ENCODE results near the gene RFX2.

Gene RFX2

GRCh38 chr19:5953030-5953589 lies 157.2 kb downstream of the RFX2 start:
- peak overlapping the region; percentile 25 for H3K4me3 ChIP-seq (ENCODE audit: low read length)
- TF ChIP-seq CTCF (conservative IDR thresholded peaks at IDR 0.05; ENCODE audit: low read length), result no peak
- DNase-seq (ENCODE audit: low read depth), result peak; percentile 61

DNA sequence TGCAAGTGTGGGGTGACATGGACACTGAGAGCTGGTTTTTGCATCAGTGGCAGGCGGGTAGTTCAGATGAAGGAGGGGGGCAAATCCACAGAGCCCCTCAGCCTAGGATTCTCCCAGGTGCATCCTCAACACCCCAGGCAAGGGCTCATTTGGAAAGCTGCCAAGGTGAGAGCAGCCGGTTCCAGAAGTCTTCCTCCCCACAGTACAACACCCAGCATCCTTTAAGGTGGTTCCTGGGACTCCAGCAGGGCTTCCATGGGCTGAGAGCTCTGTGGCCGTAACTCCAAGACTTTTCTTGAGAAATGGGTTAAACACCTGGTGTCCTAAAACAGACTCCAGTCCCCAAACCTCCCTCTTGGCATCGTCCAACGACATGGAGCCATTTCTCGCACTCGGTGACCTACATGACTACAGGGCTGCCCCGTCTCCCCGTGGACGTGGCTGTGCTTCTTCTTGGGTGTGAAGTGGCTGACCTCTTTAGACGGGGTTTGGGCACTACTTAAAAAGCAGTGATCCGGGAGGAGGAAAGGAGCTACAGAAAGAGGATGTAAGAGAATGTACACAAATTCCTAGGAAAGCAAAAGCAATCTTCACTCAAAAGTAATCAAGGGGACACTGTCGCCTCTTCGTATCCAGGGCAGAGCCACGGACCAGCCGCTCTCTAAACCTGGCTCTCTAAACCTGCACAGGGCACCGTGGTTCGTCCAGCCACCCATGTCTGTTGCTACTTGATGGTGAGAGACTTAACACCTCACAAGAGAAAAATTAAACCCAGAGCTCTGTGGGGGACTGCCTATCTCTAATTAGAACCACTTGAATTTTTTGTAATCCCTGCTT lies 157.9 kb downstream of the RFX2 start:
- no peak for DNase-seq (ENCODE audit: low read depth)
- H3K4me3 ChIP-seq (ENCODE audit: low read length), result no peak overlapping the region
- no peak for TF ChIP-seq CTCF (conservative IDR thresholded peaks at IDR 0.05; ENCODE audit: low read length)

DNA sequence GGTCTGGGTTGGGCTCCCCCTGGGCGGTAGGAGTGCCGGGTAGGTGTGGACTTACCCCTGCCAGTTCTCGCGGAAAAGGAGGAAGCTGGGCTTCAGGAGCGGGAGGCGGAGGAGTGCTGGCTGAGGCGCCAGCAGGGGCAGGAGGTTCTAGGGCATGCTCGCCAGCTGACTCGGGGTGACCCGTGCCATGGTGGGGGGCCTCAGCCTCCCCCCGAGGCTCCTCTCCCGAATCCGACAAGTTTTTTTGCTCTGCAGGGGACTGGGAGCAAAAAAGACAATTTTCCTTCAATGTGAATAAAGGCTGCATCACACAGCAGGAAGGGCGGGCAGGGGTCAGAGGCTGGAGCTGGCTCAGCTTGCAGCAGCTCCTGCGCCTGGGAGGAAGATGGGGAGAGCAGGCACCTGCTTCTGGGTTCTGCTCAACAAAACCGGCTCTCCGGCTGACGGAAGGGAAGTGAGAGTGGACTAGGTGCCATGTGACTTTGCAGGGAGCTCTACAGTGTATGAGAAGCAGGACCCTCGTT lies 158.9 kb downstream of the RFX2 start:
- no peak for DNase-seq (ENCODE audit: low read depth)
- no peak overlapping the region for H3K4me3 ChIP-seq (ENCODE audit: low read length)
- TF ChIP-seq CTCF (conservative IDR thresholded peaks at IDR 0.05; ENCODE audit: low read length), result no peak

DNA sequence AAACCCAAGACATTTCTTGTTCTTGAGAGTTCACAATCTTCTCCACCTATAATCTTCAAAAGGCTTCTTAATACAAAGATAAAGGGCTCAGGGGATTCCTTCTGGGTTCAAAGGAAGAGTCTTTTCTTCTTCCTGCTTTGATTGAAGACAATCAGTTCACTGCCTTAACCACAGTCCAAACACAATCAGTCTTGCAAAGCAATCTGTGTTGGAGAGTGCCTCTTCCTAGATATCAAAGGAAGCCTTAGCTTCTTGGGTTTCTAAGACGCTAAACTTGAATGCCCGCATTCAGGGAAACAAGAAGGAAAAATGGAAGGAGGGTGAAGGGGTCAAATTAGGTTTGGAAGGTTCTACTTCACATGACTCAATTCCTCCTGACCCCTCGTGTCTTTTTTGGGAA lies 159.6 kb downstream of the RFX2 start:
- TF ChIP-seq CTCF (conservative IDR thresholded peaks at IDR 0.05; ENCODE audit: low read length), result no peak
- no peak overlapping the region for H3K4me3 ChIP-seq (ENCODE audit: low read length)
- DNase-seq (ENCODE audit: low read depth), result no peak

GRCh38 chr19:5949792-5950305 lies 160.5 kb downstream of the RFX2 start:
- no peak overlapping the region for H3K4me3 ChIP-seq (ENCODE audit: low read length)
- no peak for TF ChIP-seq CTCF (conservative IDR thresholded peaks at IDR 0.05; ENCODE audit: low read length)
- DNase-seq (ENCODE audit: low read depth), result no peak

- no peak for DNase-seq (ENCODE audit: low read depth)
- no peak for TF ChIP-seq CTCF (conservative IDR thresholded peaks at IDR 0.05; ENCODE audit: low read length)
- H3K4me3 ChIP-seq (ENCODE audit: low read length), result no peak overlapping the region
Measured at GRCh38 chr19:5948752-5949564, 161.3 kb downstream of the RFX2 start.
